Stimulated activated CD8-positive, alpha-beta memory T cell treated with anti-CD3 and anti-CD28 coated beads, Interleukin-7, amount 100 ng/mL, for 1 hour (primary cell): ENCODE results near the gene ZNF888.
"Not testable (repeated sequence)": the region's sequence is repeated elsewhere in the genome, so short reads cannot be mapped to it uniquely, and the experiment has no call there.

Source experiments
- DNase-seq, 2 donors: peaks; one replicate each; pipeline ENCODE4 v3.0.0-alpha.2; 2020; ENCODE audit warnings: low read depth in 2 of 2

ZNF888 gene

GRCh38 chr19:52880895-52881389 is 42.3 kb downstream of the ZNF888 start:
- no peak for DNase-seq

GRCh38 chr19:52872996-52873395 is 50.2 kb downstream of the ZNF888 start:
- not testable (repeated sequence) for DNase-seq

GRCh38 chr19:52871466-52871865 is 51.8 kb downstream of the ZNF888 start:
- no peak for DNase-seq

GRCh38 chr19:52868031-52868430 is 55.2 kb downstream of the ZNF888 start:
- DNase-seq, result not testable (repeated sequence)

- peak; percentile 37 to 60 for DNase-seq
Measured at GRCh38 chr19:52857378-52858191, 65.6 kb downstream of the ZNF888 start, which contains the start of gene ZNF468. TSS of gene ZNF468 (minus strand) at chr19:52857619. CDS start at chr19:52854272, 3,347 bp downstream.

- not testable (repeated sequence) for DNase-seq
Measured at GRCh38 chr19:52856540-52857377, 66.5 kb downstream of the ZNF888 start.
